ENCODE results near the gene SPARCL1. TPM values are rescaled to one million over a fixed set of nuclear protein-coding genes. Genes with fewer than 3 reads are reported as not detected.

Gene SPARCL1
- total RNA-seq, 4 donors from 2014 or later = 312 to 741 (median 433) TPM

GRCh38 chr4:87517621-87518020, 11.6 kb downstream of the SPARCL1 start:
- Histone ChIP-seq H3K4me1 (peaks cover 0 to 29% (median 12%) of the 10 kb centered on the region in 4 donors), H3K9me3 (no peaks in the 10 kb centered on the region), H3K36me3 (no peaks in the 10 kb centered on the region), H3K4me3 (no peak overlapping the region), H3K27ac (peak overlapping the region in 1 of 4 donors; percentile 8), H3K27me3 (no peaks in the 10 kb centered on the region)
- no peak for DNase-seq (ENCODE audit: low spot score in 2 of 2)
- TF ChIP-seq EP300 (IDR thresholded peaks at IDR 0.05) (no peak), POLR2A (IDR thresholded peaks at IDR 0.05) (no peak), CTCF (IDR thresholded peaks at IDR 0.05) (no peak)
- WGBS, 2 donors = 85 to 88% methylated on average over 2 of the region's 2 CpGs

- Histone ChIP-seq H3K27me3 (no peaks in the 10 kb centered on the region), H3K27ac (no peak overlapping the region), H3K36me3 (no peaks in the 10 kb centered on the region), H3K4me3 (no peak overlapping the region), H3K4me1 (peaks cover 0 to 22% (median 10%) of the 10 kb centered on the region in 4 donors), H3K9me3 (no peaks in the 10 kb centered on the region)
- DNase-seq (ENCODE audit: low spot score in 2 of 2) = no peak
- WGBS, 2 donors = 84 to 94% methylated on average over 3 of the region's 3 CpGs
- TF ChIP-seq CTCF (IDR thresholded peaks at IDR 0.05) (no peak), POLR2A (IDR thresholded peaks at IDR 0.05) (no peak), EP300 (IDR thresholded peaks at IDR 0.05) (no peak)
These were observed 12.5 kb downstream of the SPARCL1 start for GRCh38 chr4:87516683-87517082.

GRCh38 chr4:87512400-87512799, 16.8 kb downstream of the SPARCL1 start:
- no peak for DNase-seq (ENCODE audit: low spot score in 2 of 2)
- Histone ChIP-seq H3K4me1 (peaks cover 0 to 3% (median 0%) of the 10 kb centered on the region in 4 donors), H3K4me3 (no peak overlapping the region), H3K27me3 (no peaks in the 10 kb centered on the region), H3K27ac (peak overlapping the region in 1 of 4 donors; percentile 46), H3K36me3 (peaks cover 0 to 14% (median 0%) of the 10 kb centered on the region in 3 donors), H3K9me3 (no peaks in the 10 kb centered on the region)
- 68 to 73% methylated on average over 1 of the region's 1 CpG for WGBS, 2 donors
- TF ChIP-seq EP300 (IDR thresholded peaks at IDR 0.05) (no peak), CTCF (IDR thresholded peaks at IDR 0.05) (no peak), POLR2A (IDR thresholded peaks at IDR 0.05) (no peak)

- Histone ChIP-seq H3K36me3 (peaks cover 0 to 14% (median 0%) of the 10 kb centered on the region in 3 donors), H3K4me1 (peaks cover 0 to 10% (median 0%) of the 10 kb centered on the region in 4 donors), H3K9me3 (no peaks in the 10 kb centered on the region), H3K27ac (no peak overlapping the region), H3K4me3 (no peak overlapping the region), H3K27me3 (no peaks in the 10 kb centered on the region)
- no peak for DNase-seq (ENCODE audit: low spot score in 2 of 2)
- TF ChIP-seq CTCF (IDR thresholded peaks at IDR 0.05) = no peak
- no peak for TF ChIP-seq EP300 (IDR thresholded peaks at IDR 0.05)
- TF ChIP-seq POLR2A (IDR thresholded peaks at IDR 0.05) = no peak
- 32 to 39% methylated on average over 2 of the region's 2 CpGs for WGBS, 2 donors
These were observed 17.7 kb downstream of the SPARCL1 start for GRCh38 chr4:87511500-87511899.

GRCh38 chr4:87510747-87511146, 18.4 kb downstream of the SPARCL1 start:
- Histone ChIP-seq H3K4me3 (no peak overlapping the region), H3K9me3 (no peaks in the 10 kb centered on the region), H3K27ac (no peak overlapping the region), H3K4me1 (peaks cover 0 to 10% (median 0%) of the 10 kb centered on the region in 4 donors), H3K36me3 (peaks cover 0 to 14% (median 0%) of the 10 kb centered on the region in 3 donors), H3K27me3 (no peaks in the 10 kb centered on the region)
- 96% methylated on average over 15 to 17 of the region's 17 CpGs for WGBS, 2 donors
- no peak for TF ChIP-seq EP300 (IDR thresholded peaks at IDR 0.05)
- no peak for TF ChIP-seq CTCF (IDR thresholded peaks at IDR 0.05)
- no peak for TF ChIP-seq POLR2A (IDR thresholded peaks at IDR 0.05)
- no peak for DNase-seq (ENCODE audit: low spot score in 2 of 2)

All from tibial nerve (tissue), 4 donors.